Fibroblast of lung (primary cell): ENCODE results near the gene THAP7. TPM values are rescaled to one million over a fixed set of nuclear protein-coding genes. Genes with fewer than 3 reads are reported as not detected.

Experiments used
- DNase-seq, 2 donors: peaks; one replicate each; pipeline versions ENCODE4 v3.0.0 to v3.0.0-alpha.2; 2010; ENCODE audit warnings: low read depth in 2 of 2
- H2AFZ ChIP-seq: 2 replicates; pipeline ENCODE4 v1.5.1; 2012; ENCODE audit warnings: low read length, control low read depth, inconsistent platforms
- H3K27ac ChIP-seq: 2 replicates; pipeline ENCODE4 v1.5.1; 2011; ENCODE audit warnings: low read length, control low read depth; ENCODE audit not compliant: insufficient read depth
- H3K27me3 ChIP-seq: 2 replicates; pipeline ENCODE4 v1.5.1; 2011; ENCODE audit warnings: mild to moderate bottlenecking, low read length; ENCODE audit not compliant: control insufficient read depth, insufficient read depth
- H3K36me3 ChIP-seq: 2 replicates; pipeline ENCODE4 v1.5.1; 2011; ENCODE audit warnings: low read length; ENCODE audit not compliant: control insufficient read depth, insufficient read depth
- H3K4me1 ChIP-seq: 2 replicates; pipeline ENCODE4 v1.5.1; 2011; ENCODE audit warnings: low read length; ENCODE audit not compliant: control insufficient read depth, insufficient read depth; ENCODE audit errors: extremely low read depth
- H3K4me2 ChIP-seq: 2 replicates; pipeline ENCODE4 v1.5.1; 2011; ENCODE audit warnings: low read length, control low read depth; ENCODE audit not compliant: insufficient read depth; ENCODE audit errors: extremely low read depth
- H3K4me3 ChIP-seq, 4 experiments: fragments of 200-600 bp in 1 of 4; sonication (generic) in 1 of 4; replicated peaks in 1 of 4; 2 replicates each; pipeline ENCODE4 v1.5.1; 2011 to 2016; ENCODE audit warnings: low read length in 4 of 4, low read depth in 3 of 4, mild to moderate bottlenecking in 3 of 4, control low read depth in 2 of 4, inconsistent platforms in 1 of 4, mixed read lengths in 1 of 4; ENCODE audit not compliant: insufficient read depth in 1 of 4; ENCODE audit errors: control extremely low read depth in 1 of 4
- H3K79me2 ChIP-seq: 2 replicates; pipeline ENCODE4 v1.5.1; 2012; ENCODE audit warnings: mild to moderate bottlenecking, low read length, inconsistent platforms; ENCODE audit not compliant: control insufficient read depth, insufficient read depth
- H3K9ac ChIP-seq: 2 replicates; pipeline ENCODE4 v1.5.1; 2011; ENCODE audit warnings: mild to moderate bottlenecking, low read length, control low read depth; ENCODE audit not compliant: insufficient read depth
- H3K9me3 ChIP-seq: 2 replicates; pipeline ENCODE4 v1.5.1; 2012; ENCODE audit warnings: low read depth, low read length; ENCODE audit not compliant: control insufficient read depth, insufficient read depth
- H4K20me1 ChIP-seq: 2 replicates; pipeline ENCODE4 v1.5.1; 2011; ENCODE audit warnings: low read length; ENCODE audit not compliant: control insufficient read depth, insufficient read depth; ENCODE audit errors: extremely low read depth
- EZH2 ChIP-seq: IDR thresholded peaks from 2 replicates; pipeline ENCODE4 v1.5.1; 2012; ENCODE audit warnings: low read length, control low read depth, mild to moderate bottlenecking; ENCODE audit errors: missing control alignments
- polyA plus RNA-seq, 2 donors: library from polyadenylated mRNA; depleted of rRNA in 1 of 2; stranded (reverse) in 1 of 2; unstranded in 1 of 2; fragments of >200 nt; gene quantifications; 2 replicates each; pipeline ENCODE4 v1.2.1, GENCODE V29; 2011 to 2012; ENCODE audit warnings: missing spikeins in 1 of 2
- total RNA-seq: library from RNA; depleted of rRNA; stranded (reverse); fragments of >200 nt; gene quantifications from 2 replicates; pipeline ENCODE4 v1.2.1, GENCODE V29; 2014
- TF ChIP-seq, protein P1 (sequence below), 2 donors: IDR thresholded peaks in 1 of 2; conservative IDR thresholded peaks in 1 of 2; 1 replicate in 1 of 2; 2 replicates in 1 of 2; pipeline ENCODE4 v1.5.1; 2011 to 2012; ENCODE audit warnings: low read length in 2 of 2, control low read depth in 1 of 2, inconsistent platforms in 1 of 2, low read depth in 1 of 2, mild to moderate bottlenecking in 1 of 2

Gene THAP7
- total and polyA plus RNA-seq, 2 donors (not counting 1 experiment from before 2014, with no cell fraction given), result 15.7 to 26.3 TPM

DNA sequence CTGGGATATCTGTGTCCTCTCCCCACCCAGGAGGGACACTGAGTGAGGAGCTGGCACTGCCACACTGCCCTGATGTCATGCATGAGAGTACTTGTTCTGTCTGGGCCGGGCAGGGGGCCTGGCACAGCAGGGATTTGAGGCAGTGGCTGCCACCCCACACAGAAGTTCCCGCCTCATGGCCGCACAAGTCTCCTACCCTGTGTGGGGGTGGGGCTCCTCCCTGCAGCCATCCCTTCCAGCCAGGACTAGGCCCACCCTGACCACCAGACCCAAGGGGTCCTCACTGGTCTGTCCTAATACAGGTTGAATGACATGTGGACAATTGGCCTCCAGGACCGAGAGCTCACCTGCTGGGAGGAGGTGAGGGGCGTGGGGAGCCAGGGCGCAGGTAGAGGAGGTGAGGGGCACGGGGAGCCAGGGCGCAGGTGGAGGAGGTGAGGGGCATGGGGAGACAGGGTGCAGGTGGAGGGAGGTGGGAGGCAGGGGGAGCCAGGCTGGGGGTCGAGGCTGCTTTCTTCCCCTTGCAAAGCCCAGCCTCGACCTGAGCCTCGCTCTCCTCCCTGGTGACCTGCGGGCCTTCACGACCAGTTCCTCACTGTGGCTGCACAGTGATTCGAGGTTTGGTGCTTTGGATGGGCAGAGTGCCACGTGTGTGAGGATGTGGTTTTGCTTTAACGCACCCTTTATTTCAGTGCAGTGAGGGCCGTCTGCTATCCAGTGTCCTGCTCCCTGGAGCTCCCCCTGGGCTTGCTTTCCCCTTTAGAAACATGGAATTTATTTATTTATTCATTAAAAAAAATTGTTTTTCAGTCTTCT, 12.4 kb downstream of the THAP7 start:
- Histone ChIP-seq H3K79me2 (no peaks in the 10 kb centered on the region), H2AFZ (no peak overlapping the region), H3K9me3 (no peaks in the 10 kb centered on the region), H4K20me1 (no peaks in the 10 kb centered on the region), H3K36me3 (peaks cover 31% of the 10 kb centered on the region), H3K4me1 (no peaks in the 10 kb centered on the region), H3K27ac (no peak overlapping the region), H3K4me2 (no peak overlapping the region), H3K9ac (no peak overlapping the region), H3K4me3 (no peak overlapping the region), H3K27me3 (no peaks in the 10 kb centered on the region)
- TF ChIP-seq, protein P1, sequence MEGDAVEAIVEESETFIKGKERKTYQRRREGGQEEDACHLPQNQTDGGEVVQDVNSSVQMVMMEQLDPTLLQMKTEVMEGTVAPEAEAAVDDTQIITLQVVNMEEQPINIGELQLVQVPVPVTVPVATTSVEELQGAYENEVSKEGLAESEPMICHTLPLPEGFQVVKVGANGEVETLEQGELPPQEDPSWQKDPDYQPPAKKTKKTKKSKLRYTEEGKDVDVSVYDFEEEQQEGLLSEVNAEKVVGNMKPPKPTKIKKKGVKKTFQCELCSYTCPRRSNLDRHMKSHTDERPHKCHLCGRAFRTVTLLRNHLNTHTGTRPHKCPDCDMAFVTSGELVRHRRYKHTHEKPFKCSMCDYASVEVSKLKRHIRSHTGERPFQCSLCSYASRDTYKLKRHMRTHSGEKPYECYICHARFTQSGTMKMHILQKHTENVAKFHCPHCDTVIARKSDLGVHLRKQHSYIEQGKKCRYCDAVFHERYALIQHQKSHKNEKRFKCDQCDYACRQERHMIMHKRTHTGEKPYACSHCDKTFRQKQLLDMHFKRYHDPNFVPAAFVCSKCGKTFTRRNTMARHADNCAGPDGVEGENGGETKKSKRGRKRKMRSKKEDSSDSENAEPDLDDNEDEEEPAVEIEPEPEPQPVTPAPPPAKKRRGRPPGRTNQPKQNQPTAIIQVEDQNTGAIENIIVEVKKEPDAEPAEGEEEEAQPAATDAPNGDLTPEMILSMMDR (conservative IDR thresholded peaks at IDR 0.05 in 1 of 2, IDR thresholded peaks at IDR 0.05 in 1 of 2; ENCODE audit: low read depth in 1 of 2, low read length in 2 of 2), result no peak
- TF ChIP-seq EZH2, result no peak
- peak in 1 of 2 donors; percentile 67 for DNase-seq

DNA sequence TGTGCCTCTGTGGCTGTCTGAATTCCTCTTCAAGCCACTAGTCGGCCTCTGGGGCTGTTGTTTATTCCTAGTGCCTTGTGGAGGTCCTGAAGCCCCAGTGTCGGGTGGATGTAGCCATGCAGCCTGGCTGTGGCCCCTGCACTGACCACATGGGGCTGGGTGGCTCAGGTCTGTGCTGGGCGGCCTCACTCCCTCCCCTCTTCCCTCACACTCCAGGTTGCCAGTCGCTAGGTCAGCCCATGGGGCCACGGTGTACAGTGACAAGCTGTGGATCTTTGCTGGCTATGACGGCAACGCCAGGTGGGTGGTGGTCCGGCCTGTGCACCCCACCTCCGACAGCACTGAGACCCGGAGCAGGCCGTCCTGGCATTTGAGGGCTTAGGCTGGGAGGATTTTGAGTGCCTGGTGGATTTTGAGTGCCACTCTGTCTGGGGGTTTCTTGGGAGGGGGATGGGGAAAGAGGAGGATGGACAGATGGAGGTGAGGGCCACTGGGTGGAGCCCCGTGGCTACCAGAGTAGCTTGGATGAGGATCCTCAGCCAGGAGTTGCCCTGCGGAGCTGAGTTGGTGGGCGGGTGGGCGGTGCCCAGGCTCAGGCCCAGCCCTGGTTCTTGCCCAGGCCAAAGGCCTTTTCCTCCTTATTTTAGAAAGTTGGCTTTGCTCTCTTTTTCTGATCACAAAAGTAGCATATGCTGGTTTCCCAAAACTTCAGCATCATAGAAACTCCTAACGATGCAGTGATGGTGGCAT, 13.2 kb downstream of the THAP7 start:
- Histone ChIP-seq H3K36me3 (peaks cover 30% of the 10 kb centered on the region), H3K27ac (no peak overlapping the region), H4K20me1 (no peaks in the 10 kb centered on the region), H3K4me2 (no peak overlapping the region), H2AFZ (no peak overlapping the region), H3K27me3 (no peaks in the 10 kb centered on the region), H3K4me1 (peaks cover under 1% of the 10 kb centered on the region), H3K79me2 (peaks cover 3% of the 10 kb centered on the region), H3K9ac (no peak overlapping the region), H3K9me3 (no peaks in the 10 kb centered on the region), H3K4me3 (no peak overlapping the region)
- DNase-seq, result no peak
- no peak for TF ChIP-seq EZH2
- TF ChIP-seq, protein P1 (conservative IDR thresholded peaks at IDR 0.05 in 1 of 2, IDR thresholded peaks at IDR 0.05 in 1 of 2; ENCODE audit: low read depth in 1 of 2, low read length in 2 of 2), result no peak

DNA sequence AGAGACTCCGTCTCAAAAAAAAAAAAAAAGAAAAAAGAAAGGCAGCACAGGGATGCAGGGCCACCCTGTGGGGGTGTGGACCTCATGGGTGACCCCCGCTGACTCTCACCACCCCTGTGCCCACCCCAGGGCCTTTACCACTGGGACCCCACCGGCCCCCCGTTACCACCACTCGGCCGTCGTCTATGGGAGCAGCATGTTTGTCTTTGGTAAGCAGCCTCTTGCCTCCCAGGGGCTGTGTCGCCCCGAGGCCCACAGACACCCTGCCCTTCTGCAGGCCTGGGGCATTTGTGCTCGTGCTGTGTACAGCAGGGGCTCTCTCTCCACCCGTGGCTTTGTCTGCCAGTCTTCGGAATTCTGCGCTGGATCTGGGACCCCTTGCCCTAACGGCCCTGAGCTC, 14.5 kb downstream of the THAP7 start:
- no peak overlapping the region for H3K4me2 ChIP-seq
- H3K4me3 ChIP-seq, result no peak overlapping the region
- TF ChIP-seq, protein P1 (conservative IDR thresholded peaks at IDR 0.05 in 1 of 2, IDR thresholded peaks at IDR 0.05 in 1 of 2; ENCODE audit: low read depth in 1 of 2, low read length in 2 of 2), result no peak
- TF ChIP-seq EZH2, result no peak
- H3K27ac ChIP-seq, result no peak overlapping the region
- DNase-seq, result no peak
- H3K9ac ChIP-seq, result no peak overlapping the region
- H3K36me3 ChIP-seq, result peaks cover 23% of the 10 kb centered on the region
- H3K27me3 ChIP-seq, result no peaks in the 10 kb centered on the region
- H4K20me1 ChIP-seq, result no peaks in the 10 kb centered on the region
- H3K4me1 ChIP-seq, result peaks cover 6% of the 10 kb centered on the region
- no peak overlapping the region for H2AFZ ChIP-seq
- no peaks in the 10 kb centered on the region for H3K9me3 ChIP-seq
- H3K79me2 ChIP-seq, result peaks cover 14% of the 10 kb centered on the region
